Activated CD4-positive, alpha-beta T cell treated with anti-CD3 and anti-CD28 coated beads, Interleukin-2, amount 50 U/mL, for 24 hours (primary cell): ENCODE results near the gene MEF2C.
"Not testable (repeated sequence)": the region's sequence is repeated elsewhere in the genome, so short reads cannot be mapped to it uniquely, and the experiment has no call there.

Experiments used
- DNase-seq, 2 donors: peaks; one replicate each; pipeline ENCODE4 v3.0.0-alpha.2; 2020; ENCODE audit warnings: low read depth in 1 of 2, low spot score in 1 of 2

The MEF2C gene

DNA sequence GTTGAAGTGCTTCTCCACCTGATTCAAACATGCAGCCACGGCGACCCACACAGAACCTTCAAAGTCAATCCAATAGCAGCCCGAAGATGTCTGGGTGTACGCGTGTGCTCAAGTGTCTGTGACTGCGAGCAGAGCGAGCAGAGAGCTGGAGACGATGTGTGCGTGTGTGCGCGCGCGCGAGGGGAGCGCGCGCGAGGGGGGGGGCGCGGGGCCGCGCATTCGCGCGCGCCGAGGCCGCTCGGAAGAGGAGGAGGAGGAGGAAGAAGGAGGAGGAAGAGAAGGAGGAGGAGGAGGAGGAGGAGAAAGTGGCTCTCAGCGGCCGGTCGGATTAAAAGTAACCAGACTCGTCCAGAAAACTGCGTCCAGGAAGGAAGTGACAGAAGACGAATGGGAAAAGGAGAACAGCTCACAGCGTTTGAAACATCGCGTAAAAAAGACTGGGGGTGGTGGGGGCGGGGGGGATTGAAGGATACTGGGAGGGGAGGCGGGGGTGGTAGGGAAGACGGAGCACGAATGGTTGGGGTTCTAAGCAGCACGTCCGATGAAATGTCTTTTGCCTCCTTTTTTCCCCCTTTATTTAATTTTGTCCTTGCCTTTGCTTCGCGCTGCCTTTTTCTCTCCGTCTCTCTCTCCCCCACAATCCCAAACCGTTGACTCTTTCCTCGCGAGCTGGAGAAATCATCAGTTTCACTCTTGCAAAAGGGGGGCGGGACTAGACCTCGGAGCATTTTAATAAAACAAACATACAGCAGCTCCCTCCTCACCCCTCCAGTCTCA, at the start of gene MEF2C:
Gene MEF2C, minus strand, starts transcription at position 126 of the 777 bp plus-strand sequence. CDS start 59,396 bp downstream, outside the sequence.
- DNase-seq = no peak

DNA sequence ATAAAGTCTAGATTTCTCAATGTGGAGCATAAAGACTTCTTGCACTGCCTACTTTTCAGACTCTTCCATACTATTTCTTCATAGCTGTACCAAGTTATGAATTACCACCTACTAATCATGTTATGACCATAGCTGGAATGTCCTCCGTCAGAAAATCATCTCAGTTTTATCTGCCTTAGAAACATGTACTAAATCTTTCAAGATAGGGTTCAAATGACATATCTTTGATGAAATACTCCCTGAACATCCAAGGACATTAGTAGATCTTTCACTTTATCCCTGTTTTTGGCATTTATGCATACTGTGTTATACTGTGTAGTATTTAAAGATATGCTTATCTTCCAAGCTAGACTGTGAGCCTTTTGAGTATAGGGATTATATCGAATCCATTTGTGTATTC, 49.6 kb upstream of the MEF2C start:
- no peak for DNase-seq

DNA sequence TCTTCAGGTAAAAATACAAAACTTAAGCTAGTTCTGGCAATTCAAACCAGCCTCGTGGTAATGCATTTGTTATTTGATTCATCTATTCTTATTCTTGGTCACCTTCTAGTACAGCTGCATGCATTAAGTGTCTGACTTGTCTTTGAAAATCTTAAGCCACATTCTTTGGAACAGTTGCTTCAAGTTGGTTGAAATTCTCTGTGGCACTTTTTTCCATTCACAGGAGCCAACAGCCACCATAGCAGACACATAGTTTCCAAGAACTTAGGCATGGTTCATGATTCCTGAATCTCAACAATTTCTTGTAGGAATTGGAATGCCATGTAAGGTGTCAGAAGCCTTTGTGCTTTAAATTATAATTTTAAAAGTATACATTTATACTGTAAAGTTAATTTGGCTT, 47.4 kb upstream of the MEF2C start:
- no peak for DNase-seq

DNA sequence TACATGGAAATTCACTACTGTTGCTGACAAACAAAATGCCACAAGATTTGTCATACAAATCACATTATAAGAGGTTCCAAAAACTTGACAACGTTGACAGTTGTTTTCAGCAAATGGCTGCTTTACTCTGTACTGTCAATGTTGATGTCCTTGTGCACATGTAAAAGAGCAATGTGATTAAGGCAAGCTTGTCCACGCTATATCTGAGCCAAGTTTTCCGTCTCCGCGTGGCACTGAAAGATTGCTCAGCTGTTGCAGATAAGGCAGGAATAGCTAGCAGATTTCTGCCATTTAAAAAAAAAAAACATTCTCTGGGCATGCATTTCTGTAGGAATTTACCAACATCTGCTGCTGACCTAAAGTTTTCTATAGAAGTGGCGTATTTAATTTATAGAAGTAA, 46.4 kb upstream of the MEF2C start:
- DNase-seq = no peak

DNA sequence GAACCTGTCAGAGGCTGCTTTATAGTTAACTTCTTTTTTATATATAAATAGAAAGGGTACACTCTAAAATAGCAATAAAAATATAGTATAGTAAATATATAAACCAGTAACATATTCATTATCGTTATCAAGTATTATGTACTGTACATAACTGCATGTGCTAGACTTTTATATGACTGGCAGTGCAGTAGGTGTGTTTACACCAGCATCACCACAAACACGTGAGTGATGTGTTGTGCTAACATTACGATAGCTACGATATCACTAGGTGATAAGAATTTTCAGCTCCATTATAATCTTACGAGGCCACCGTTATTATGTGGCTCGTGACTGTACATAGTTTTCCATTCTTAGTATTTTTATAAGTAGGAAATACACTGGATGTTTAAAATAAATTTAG, 43.8 kb upstream of the MEF2C start:
- DNase-seq = no peak

DNA sequence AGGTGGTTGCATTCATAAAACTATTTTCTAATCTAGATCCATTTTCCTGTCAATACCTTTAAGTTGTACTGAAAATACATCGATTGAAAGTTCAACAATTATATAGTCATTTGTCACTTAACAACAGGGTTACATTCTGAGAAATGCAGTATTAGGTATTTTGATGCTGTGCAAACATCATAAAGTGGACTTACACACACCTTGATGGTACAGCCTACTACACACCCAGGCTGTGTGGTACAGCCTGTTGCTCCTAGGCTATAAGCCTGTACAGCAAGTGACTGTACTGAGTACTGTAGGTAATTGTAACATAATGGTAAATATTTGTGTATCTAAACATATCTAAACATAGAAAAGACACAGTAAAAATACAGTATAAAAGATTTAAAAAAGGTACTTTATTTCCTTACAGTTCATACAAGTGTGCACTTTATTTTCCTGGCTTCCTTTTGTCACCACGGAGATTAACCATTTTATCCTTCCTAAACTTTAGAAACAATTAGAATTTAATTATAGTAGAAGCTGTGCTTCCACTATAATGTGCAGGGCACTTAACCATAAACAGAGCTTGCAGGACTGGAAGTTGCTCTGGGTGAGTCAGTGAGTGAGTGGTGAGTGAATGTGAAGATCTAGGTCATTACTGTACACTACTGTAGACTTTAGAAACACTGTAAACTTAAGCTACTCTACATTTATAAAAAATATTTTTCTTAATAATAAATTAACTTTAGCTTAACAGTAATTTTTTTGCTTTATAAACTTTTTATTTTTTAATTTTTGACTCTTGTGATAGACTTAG, 42.9 kb upstream of the MEF2C start:
- no peak for DNase-seq

DNA sequence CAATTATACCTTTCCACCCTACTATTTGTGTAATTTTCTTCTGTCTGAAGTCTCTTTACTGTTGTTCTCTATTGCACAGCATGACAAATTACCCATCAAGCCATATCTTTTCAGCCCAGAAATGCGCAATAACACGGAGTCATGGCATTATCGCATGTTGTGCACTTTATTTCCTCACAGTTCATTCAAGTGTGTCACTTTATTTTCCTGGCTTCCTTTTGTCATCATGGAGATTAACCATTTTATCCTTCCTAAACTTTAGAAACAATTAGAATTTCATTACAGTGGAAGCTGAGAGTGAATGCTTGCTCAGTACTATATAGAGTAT, 41.3 kb upstream of the MEF2C start:
- no peak for DNase-seq

DNA sequence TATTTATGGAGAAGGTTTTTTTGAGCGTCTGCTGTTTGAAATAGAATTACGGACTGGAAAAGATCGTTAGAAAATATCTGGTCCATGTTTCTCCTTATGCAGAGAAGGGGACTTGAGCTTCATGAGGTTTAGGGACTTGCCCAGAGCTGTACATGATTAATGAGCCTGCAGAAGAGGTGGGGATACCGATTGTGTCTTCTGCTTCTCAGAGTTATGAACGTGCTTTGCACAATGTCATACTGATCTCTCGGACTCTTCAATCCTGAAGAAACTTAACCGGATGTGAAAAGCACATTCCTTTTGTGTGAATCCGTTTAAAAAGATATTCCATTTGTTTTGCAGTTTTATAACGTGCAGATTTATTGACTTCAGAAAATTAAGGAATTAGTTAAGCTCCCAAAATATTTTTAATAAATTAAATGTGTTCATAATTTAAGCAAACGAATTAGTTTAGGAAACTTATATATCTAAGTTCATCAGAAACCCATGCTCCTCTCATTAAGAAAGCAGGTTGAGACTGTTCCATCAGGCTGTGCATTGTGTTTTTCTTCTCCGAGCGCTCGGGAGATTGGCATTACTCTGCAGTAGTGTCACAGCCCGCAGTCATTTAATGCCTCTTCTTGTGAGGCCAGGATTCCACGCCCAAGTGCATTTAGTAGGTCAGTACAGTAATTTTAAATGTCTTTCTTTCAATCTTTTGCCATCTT, 40.8 kb upstream of the MEF2C start:
- no peak for DNase-seq

DNA sequence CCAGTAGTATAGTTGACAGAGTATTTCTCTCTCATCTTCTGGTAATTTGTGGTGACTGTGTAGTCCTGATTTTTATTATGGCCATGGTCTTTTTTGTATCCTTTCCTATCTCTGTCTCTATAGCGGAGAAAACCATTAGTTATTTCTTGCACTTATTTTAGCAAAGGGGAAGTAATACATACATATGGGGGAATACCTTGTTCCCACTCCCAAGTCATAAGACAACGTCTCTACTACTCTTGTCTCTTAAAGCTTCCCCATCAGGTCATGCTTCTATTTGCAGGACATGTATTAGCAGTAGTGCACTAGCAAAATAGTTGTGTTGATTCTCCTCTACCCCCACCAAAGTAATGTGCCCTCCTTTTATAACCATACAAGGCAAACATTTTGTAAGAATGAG, 29.8 kb upstream of the MEF2C start:
- not testable (repeated sequence) for DNase-seq

DNA sequence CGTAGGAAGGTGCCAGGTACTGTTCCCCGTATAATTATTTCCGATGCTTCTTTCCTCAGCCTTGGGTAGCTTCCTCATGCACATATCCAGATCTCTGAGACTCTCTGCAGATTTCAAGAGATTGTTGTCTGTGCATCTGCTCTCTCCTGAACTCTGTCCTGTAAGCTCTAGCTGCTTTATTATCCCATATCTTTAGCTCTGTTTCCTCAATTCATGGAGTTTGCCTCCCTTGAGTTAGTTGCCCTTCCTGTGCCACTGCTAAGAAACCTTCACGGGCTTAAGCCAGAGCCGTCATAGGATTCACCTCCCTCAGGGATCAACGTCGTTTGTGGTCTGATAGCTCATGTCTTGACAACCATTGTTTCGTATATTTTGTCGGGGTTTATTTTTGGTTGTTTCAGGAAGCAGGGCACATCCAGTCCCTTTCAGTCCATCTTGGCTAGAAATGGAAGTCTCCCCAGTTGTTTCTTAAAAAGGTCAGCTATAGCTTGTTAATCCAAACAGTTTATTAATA, 28.1 kb upstream of the MEF2C start:
- not testable (repeated sequence) for DNase-seq

DNA sequence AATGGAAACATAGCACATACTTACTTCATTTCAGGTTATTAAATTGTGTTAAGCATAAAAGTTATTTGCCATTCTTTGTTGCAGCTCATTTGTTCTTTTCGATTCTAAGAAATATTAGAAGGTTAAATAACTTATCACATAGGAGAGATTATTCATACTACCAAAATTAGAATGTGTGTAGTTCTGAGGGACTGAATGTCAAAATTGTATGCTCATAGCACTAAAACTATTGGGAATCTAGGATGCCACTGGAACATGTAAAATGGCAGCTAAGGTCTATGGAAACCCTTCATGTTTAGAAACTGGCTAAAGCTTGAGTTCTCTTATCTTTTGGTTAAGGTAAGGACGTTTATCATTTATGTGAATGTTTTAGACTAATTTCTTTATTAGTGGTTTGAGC, 21.5 kb upstream of the MEF2C start:
- DNase-seq = not testable (repeated sequence)

DNA sequence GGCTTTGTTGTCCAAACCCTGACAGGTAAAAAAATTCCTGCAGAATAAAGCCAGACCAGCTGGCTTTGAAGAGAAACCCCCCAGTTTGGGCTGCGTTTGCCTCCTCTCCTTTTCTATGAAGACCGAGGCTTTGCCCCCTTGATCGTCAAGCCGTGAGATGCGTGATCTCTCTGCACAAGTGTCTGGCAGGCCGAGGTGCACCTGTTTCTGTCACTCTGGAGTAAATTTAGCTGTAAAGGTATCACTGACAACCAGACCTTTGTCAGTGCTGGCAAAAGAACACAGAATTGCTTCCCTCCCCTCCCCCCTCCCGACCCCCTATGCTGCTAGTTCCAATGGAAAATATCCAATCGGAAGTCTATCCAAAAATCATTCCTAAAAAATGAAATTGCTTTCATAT, 21.0 kb upstream of the MEF2C start:
- not testable (repeated sequence) for DNase-seq

DNA sequence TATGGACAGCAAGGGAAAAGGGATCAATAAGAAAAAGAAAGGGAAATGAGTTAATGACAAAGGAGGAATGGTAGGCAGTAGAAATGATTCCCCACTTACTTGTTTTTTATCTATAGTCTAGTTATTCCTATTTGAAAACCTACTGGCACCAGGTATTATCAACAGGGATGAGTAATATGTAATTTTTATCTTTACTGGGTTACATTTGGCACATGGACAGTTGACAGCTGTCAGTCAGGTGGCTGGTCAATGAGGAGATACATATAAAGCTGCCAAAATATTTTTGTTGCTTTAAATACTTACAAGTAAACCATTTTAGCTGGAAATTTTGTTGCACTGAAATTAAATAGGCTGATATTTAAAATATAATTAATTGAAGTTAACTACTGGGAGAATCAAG, 18.1 kb upstream of the MEF2C start:
- DNase-seq = not testable (repeated sequence)

DNA sequence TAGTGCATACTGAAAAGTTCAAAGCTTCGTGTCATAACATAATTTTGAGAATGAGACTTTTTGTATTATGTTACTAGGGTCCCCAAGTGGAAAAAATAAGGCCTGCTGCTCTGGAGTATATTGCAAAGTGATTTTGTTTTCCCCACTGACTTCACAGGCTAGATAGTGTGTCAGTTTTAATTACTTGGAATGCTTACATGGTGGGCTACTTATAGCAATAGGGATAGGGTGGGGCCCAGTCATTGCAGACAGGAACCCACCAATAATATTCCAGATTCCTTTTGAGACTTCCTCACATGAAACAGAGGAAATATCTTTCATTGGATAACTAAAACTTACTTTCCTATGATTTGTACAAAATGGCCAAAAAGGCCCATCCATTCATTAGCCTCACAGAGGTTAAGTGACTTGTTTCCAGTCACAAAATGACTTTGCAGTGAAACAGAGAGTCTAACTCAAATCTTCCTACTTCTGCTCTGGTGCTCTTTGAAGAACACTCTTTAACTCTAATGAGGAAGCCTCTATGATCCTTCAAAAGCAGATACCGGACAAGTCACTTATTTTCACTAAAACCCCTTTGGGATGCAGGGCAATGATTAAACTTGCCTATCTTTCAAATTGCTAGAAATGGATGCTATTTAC, 16.2 kb upstream of the MEF2C start:
- DNase-seq = no peak

DNA sequence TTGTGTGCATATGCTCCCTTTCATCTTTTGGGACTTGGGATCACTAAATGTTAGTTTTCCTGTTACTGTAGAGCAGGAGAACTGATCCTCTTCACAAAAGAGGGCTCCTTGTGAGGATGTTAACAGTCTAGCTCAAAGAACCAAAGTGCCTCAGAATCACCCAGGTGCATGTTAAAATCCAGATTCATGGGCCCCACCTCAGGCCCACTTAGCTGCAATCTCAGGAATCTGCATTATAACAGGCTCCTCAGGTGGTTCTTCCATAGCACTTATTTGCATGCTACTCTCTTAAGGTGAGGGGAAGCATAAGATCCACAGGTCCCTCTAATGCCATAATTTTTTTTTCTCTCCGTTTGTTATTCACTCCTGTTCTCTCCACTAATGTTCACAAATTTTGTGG, 14.8 kb upstream of the MEF2C start:
- DNase-seq = no peak

DNA sequence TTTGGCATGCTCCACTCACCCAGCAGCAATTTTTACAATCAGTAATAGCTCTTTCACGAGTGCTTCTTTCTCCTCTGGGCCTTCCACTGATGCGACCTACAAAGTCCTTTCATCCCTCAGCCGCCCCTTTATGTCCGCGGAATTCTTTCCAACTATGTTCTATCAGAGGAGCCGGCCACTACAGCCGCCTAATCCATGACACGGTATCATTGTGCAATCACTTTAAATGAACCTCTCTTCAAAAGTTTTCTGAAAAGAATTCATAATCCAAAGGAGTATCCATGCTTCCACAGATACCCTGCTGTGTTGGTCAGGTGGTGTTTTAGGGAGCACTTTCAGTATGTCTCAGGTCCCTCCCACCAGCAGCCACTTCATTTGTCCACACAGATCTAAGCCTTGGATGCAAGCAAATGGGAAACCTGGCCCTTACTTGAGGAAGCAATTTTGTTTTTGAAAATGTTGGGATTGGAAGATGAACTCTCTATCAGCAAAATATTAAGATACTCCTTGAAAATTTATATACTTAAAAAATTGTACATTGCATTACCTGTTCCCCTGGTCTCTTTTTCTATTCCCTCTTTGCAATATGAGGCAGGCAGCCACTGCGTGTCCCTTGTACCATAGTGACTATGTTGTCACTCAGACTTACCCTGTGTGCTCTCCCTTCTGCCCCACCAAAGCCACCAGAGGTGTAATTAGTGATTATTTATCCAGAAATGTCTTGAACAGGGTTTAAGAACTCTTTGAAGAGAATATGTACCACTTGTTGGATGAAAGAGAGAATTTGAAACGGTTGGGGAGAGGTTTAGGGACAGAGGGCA, 12.9 kb upstream of the MEF2C start:
- no peak for DNase-seq

DNA sequence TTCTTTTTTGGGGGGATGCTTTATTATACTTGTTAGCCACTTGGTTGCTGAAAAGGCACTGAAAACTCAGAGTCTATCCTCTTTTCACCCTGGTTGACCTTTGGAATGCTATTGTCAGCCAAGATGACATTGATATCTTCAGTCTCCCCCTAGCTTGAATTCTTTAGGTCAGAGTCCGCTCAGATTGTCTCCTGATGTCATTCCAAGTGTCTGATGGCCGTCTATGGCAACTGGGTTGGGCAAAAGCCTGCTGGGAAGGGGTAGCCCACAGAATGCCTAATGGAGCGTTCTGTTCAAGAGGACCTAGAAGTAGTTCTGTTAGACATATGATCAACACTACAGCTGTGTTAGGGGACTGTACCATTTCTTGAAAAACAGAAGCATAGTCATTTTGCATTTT, 9.7 kb upstream of the MEF2C start:
- no peak for DNase-seq

DNA sequence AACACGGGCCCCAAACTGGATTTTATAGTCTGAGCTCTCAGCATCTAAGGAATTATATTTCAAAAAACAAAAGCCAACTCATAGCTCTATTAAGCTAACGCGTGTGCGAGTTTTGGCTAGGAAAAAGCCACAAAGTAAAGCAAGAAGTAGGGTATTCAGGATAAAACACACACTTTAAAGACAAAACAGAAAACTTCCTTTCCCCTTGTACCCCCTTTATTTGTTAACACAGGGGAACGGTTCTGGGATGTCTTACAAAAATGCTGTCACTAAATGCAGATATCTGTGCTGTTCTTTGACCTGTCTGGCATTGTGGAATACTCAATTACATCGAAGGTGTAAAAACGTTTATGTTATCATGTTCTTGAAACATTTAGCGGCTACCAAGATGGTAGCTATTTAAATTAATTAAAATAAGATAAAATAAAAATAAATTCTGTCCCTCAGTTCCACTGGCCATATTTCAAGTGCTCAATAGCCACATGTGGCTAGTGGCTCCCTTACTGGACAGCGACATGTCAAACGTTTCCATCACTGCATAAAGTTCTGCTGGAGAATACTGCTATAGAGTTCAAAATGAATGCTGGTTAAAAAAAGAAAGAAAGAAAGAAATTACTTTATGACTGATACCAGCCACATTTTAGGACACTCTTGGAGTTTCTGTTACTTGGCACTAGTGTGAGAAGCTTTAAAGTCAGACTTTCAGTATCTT, 7.2 kb upstream of the MEF2C start:
- DNase-seq = no peak

DNA sequence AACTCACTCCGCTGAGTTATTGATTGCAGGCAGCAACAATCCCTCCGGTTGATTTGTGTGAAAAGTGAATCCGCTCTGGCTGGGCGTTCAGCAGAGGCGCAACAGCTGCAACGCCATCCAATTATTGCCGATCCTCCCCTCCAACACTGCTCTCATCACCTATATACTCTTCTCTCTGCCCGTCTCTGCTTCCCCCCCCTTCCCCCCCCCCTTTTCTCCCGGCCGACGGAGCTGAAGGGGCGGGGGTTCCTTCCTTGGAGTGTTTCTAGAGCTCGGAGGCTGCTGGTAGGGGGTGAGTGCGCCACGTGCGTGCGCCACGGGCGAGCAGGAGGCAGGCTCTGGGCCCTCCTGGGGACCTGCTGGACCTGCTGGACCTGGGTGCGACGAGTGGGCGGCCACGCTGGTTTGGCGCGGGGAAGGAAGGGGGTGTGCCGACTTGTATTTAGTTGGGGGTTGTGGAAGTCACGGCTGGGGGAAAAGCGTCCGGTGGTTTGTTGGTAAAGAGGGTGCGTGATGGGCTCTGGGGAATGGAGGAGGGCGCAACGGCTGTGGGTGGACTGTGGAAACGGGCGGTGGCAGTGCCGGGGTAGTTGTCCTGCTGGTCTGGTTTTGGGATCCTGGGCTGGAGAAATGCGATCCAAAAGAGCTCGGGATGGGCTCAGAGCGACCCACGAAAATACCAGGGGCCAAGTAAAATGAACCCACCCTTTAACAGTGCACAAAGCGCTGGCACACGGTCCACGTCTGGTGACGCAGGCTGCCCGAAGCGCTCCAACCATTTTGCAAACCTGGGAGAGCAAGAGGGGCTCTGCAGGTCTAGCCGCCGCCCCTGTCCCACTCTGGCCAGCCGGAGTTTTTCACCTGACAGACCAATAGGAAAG, 6.4 kb upstream of the MEF2C start:
- DNase-seq = no peak
